ENCODE results near the gene GNA14.
"Not testable (repeated sequence)": the region's sequence is repeated elsewhere in the genome, so short reads cannot be mapped to it uniquely, and the experiment has no call there.

The GNA14 gene

DNA sequence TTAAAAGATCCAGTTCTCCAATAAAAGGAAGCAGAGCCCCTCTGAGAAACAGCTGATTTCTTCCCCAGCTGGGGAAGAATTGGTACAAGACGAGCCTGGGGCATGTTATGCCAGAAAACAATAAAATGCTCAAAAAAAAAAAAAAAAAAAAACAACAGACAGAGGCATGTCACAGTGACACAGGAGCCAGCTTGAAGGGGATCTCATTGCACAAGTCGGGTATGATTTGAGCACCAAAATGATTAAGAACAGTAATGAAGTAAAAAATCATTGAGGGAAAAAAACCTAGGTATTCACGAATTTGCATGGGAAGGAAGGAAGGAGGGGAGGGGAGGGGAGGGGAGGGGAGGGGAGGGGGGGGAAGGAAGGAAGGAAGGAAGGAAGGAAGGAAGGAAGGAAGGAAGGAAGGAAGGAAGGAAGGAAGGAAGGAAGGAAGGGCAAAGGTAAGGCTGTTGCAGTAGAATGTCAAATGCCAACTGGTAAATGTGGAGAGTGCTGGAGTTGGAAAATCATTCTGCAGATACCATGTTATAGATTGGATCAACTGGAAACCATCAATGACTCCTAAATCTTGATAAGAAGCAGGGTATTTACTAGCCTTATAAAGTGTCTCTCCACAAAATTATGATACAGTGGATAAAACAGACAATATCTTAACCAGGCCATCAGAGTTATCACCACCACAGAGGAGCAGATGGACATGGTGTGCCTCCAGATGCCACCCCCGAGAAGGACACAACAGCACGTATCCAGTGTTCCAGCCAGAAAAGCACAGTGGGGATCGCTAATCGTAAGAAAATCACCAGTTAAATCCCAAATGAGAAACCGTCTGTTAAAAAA is 7.2 kb downstream of the GNA14 start:
- FAIRE-seq, result no peak

DNA sequence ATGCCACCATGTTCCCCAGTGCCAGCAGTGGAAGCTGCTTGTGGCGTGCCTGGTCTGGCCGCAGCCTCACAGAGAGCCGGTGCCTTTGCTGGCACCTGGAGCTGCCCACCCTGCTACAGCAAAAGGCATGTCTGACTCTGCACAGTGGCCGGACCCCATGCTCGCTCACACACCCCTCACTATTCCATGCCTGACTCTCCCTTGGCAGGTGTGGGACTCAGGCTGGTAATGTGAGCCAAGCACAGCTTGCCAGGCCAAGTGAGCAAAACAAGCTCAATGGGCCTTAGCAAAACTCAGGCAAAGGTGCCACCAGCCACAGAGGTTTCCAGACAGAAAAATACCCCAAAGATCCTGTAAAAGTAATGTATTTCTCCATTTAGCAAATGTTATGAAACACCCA is 15.5 kb downstream of the GNA14 start:
- FAIRE-seq, result no peak

GRCh38 chr9:77628864-77629263 is 19.3 kb downstream of the GNA14 start:
- FAIRE-seq, result not testable (repeated sequence)

GRCh38 chr9:77616191-77616590 is 31.9 kb downstream of the GNA14 start:
- no peak for FAIRE-seq

DNA sequence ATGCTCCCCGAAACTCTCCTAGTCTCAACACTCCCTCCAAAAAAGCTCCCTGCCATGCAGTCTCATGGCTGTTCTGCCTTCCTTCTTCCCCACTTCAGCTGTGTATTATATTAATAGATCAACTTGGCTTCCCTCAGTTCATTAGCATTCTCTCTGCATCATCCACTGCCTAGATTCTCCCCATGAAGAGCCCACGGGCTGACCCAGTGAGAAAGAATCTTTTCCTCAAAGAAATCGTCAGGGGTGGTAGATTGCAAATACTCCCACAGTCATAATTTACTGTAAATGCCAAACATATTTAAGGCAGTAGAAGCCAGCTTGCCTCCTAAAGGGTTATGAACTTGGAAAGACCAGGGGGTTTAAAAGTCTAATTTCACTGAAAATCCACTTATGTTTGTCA is 33.5 kb downstream of the GNA14 start:
- no peak for FAIRE-seq

GRCh38 chr9:77606526-77606925 is 41.6 kb downstream of the GNA14 start:
- no peak for FAIRE-seq

DNA sequence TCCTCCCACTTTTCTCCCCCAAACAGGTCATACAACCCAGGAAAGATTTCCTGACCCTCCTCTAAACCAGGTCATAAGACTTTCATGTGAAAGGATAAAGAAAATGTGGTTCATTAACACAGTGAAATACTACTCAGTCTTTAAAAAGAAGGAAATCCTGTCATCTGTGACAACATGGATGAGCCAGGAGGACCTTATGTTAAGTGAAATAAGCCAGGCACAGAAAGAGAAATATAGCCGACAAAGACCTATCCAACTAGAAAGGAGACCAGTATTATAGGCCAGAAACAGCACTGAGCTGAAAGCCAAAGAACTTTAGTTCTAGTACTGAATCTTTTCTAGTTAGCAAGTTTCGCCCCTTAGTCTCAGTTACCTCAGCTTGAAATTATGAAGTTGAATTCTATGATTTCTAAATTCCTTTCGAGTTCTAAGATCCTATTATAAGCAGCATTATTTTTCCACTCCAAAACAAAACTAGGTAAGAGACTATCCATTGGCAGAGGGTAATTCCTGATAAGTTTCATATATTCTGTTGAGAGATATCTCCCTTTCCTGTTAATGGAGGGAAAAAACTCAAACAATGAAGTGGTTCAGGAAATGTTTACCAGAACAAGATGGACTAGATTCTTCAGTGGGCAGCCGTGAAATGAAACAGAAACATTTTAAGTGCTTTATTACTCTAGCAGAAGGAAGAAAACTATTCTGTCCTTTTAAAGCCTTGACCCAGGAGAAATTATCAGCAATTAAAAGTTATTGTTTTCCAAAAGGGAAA is 42.5 kb downstream of the GNA14 start:
- FAIRE-seq, result no peak

DNA sequence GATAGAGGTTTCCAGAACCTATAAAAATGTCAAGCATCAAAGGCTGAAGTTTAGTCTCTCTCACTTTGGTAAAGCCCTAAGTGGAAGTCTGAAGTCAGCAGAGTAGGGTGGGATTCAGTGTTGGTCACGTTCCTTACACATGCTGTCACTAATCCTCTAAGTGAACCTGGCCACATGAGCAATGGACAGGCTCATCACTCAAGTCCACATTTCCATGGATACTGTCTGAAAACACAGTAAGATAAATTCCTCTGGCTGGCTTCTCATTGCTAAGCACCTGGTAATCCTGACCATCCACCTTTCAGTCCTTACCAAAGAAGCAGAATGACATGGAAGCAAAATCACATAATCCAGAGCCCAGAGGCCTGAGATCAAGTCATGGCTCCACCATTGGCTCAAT is 43.8 kb downstream of the GNA14 start:
- FAIRE-seq, result no peak

GRCh38 chr9:77602852-77603251 is 45.3 kb downstream of the GNA14 start:
- no peak for FAIRE-seq

- FAIRE-seq, result no peak
Measured at GRCh38 chr9:77601476-77602099, 46.5 kb downstream of the GNA14 start.

DNA sequence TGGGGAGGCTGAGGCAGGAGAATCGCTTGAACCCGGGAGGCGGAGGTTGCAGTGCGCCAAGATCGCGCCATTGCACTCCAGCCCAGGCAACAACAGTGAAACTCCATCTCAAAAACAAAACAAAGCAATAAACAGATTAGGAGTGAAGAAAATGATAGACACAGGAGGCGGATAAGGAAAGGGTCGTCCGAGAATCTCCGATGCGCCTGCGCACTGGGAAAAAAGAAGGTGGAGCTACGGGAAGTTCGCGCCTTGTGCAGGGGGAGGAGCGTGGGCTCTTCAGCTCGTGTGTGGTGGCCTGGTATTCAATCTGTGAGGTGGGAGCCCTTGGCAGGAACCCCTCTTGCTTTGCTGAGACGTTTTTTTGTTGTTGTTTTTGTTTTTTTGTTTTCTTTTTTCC is 47.3 kb downstream of the GNA14 start:
- FAIRE-seq, result no peak

DNA sequence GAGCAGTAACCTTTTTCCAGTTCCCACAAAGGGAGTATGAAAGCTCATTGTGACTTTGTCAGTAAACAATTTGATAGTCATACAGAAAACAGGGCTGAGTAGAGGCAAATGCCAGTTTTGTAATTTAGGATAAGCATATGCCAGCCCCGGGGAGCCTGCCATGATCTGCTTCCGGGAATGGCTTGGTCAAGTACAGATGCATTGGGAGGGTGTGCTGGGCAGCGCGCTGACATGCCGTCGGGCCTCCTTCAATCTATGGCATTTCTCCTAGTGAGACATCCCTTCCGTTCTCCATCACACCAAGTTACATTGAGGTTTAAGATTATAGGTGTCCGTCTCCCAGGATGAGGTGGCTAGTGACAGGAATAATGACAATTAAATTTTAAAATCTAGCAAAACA is 48.6 kb downstream of the GNA14 start:
- FAIRE-seq, result no peak

GRCh38 chr9:77598991-77599390 is 49.1 kb downstream of the GNA14 start:
- no peak for FAIRE-seq

- FAIRE-seq, result no peak
Measured at GRCh38 chr9:77598524-77598923, 49.6 kb downstream of the GNA14 start.

DNA sequence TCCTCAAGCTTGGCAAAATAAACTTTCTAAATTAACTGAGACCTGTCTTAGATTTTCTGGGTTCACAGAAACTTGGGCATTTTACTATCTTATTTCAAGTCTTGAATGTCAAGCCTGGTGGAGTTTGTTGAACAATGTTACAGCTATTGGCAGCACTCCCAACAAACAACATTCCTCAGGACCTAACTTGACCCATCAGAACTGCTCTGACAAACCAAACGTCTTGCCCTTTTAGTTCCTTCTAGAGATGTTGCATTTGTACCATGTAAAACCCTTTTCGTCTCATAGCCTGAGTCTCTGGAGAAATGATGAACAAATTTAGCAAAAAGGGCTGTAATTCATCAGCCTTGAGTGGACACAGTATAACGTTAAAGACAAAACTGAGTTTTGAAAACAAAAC is 51.1 kb downstream of the GNA14 start:
- FAIRE-seq, result no peak

GRCh38 chr9:77595426-77596095 is 52.6 kb downstream of the GNA14 start:
- FAIRE-seq, result no peak

- no peak for FAIRE-seq
Measured at GRCh38 chr9:77594963-77595362, 53.2 kb downstream of the GNA14 start.

DNA sequence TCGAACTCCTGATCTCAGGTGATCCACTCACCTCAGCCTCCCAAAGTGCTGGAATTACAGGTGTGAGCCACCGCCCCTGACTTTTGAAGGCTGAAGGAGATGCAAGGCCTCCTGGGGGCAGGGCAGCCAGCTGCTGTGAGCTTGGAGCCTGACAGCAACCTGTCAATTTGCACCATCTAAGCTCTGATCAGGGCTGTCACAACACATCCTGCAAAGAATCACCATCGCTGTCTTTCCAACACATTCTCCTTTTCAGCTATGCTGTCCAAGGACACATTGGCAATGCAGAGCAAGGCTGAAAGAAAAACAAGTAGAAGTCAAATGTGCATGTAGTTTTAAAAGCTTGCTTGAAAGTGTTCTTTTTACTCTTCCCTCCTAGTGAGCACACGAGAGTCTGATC is 54.6 kb downstream of the GNA14 start:
- no peak for FAIRE-seq

DNA sequence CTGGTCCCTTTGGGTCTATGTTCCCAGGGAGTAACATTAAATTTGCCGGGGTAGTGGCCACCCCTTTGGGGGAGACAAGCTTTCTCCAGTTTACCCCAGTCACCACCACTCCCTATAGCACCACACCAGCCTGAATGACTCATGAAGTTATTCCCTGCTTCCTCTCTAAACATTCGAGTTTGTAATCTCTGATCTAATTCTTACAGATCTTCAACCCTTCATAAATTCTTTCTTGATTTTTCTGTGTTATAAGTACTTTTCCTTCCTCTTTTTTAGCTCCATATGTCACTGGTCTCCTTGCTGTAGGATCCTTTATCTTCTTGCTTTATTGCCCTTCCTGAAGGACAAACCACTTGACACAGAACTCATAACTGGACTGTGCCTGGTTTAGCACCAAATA is 55.6 kb downstream of the GNA14 start:
- FAIRE-seq, result no peak

DNA sequence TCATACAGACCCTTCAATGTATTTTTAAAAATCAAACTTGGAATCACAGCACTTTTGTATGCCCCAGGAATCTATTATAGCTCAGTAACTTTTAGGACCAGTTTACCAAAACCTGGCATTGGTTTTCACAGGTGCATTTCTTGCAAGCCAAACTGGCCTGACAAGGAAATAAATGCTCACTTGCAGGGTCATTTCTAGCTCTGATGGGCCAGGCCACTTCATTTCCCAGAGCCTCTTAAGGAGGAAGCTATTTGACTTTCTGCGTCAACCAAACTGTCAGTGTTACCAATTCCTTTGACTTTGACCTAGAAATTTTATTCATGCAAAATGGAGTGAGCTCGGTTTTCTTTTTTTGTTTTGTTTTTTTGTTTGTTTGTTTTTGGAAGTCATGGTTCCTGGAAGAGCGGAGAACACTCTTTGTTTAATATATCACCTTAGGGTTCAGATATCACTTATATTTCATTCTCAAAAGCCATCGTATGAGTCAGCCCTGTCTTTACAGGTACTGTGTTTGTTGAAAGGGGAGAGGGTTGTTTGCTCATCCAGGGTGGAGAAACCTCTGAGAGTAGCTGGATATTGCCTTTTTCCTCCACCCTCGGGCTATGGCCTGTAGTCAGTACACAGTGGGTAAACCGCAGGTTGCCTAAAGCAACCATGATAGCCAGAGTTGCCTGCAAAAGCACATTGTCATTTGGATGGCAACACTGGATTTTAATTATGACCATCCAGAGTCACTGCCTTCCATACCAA is 58.9 kb downstream of the GNA14 start:
- peak; percentile 62 for FAIRE-seq

DNA sequence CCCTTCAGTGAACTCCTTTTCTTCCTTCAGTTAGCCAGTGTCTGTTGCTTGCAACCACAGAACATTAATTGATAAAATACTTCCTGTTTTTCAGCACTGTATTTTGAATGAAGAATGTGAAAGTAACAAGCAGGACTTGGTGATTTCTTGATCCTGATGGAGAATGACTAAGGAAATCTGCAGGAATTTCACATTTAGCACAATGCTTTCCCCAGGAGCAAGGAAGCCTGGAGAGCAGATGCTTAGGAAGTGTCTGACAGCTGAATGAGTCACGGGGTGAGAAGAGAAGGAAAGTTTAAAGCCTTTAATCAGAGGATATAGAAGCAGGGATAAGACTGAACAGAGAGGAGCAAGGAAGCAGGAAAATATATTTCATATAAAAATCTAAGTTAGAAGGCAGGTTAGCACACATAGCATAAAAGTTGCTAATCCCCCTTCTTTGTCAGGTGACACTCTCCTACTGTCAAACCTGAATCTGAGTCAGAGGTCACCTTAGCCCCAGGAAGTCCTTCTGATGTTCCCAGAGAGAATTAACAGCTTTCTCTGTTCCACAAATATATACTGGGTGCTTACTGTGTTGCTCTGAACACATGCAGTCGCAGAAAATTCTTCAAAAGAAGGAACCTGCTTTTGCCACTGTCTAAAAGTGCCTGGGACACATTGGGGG is 59.7 kb downstream of the GNA14 start:
- no peak for FAIRE-seq

DNA sequence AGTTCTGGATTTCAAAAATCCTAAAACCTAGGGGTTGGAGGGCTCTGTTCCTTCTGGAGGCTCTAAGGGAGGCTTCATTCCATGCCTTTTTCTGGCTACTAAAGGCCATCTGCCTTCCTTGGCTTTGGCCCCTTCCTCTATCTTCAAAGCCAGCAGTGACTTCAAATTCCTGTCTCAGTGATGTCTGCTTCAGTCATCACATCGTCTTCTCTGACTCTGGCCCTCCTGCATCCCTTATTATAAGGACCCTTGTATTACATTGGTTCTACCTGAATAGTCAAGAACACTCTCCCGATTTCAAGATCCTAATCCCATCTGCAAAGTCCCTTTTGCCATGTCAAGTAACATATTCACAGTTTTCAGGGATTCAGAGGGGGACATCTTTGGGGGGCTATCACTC is 60.3 kb downstream of the GNA14 start:
- no peak for FAIRE-seq
